ENCODE data around the gene ARHGEF10L.

GRCh38 chr1:17616731-17617279 lies 77.3 kb downstream of the ARHGEF10L start:
- TF ChIP-seq EP300 (IDR thresholded peaks at IDR 0.05) (no peak), CTCF (IDR thresholded peaks at IDR 0.05) (no peak)
